Panc1 (cell line): ENCODE results near the gene SMPX. TPM values are rescaled to one million over a fixed set of nuclear protein-coding genes. Genes with fewer than 3 reads are reported as not detected.
A peak's percentile ranks its signal among the peaks of the same experiment; 100 is the strongest.

ENCODE experiments used
- ATAC-seq: fragments of 200-7000 bp; cut with Tn5 transposase; 2 replicates; pipeline ENCODE4 v1.9.1; 2020; ENCODE audit warnings: mild to moderate bottlenecking, moderate library complexity
- BruUV-seq: library from RNA; stranded (reverse); fragments of 400-500 nt; replicated peaks from 2 replicates; lab custom pipeline; 2021; lab: Mats Ljungman, UMichigan
- CTCF ChIA-PET: fragments of 300-600 bp; sonication (Branson Sonifier 250); formaldehyde crosslinking; loops from one replicate; lab custom pipeline; 2022; ENCODE audit warnings: antibody characterized with exemption; lab: Charles Lee
- POLR2A ChIA-PET: fragments of 300-600 bp; sonication (Branson Sonifier 250); formaldehyde crosslinking; loops from one replicate; lab custom pipeline; 2022; ENCODE audit warnings: antibody characterized with exemption; lab: Charles Lee
- DNase-seq: peaks from one replicate; pipeline ENCODE4 v3.0.0-alpha.2; 2010; ENCODE audit warnings: low read depth, low spot score
- H3K27ac ChIP-seq: 2 replicates; pipeline ENCODE4 v1.5.1; 2011; ENCODE audit warnings: mild to moderate bottlenecking, low read length, inconsistent platforms
- H3K27me3 ChIP-seq: fragments of 200-500 bp; sonication (Bioruptor generic); 2 replicates; pipeline ENCODE4 v1.6.0; 2014; ENCODE audit warnings: low read length, inconsistent platforms; ENCODE audit not compliant: control insufficient read depth, insufficient read depth
- H3K36me3 ChIP-seq: fragments of 200-500 bp; sonication (Bioruptor generic); 2 replicates; pipeline ENCODE4 v1.5.1; 2014; ENCODE audit warnings: inconsistent platforms, mild to moderate bottlenecking, low read length, moderate library complexity; ENCODE audit not compliant: control insufficient read depth, insufficient read depth
- H3K4me1 ChIP-seq: 2 replicates; pipeline ENCODE4 v1.5.1; 2011; ENCODE audit warnings: inconsistent platforms, mild to moderate bottlenecking, low read length, moderate library complexity; ENCODE audit not compliant: control insufficient read depth, insufficient read depth
- H3K4me3 ChIP-seq, 2 experiments: 2 replicates each; pipeline ENCODE4 v1.5.1; 2011 to 2012; ENCODE audit warnings: low read depth in 2 of 2, low read length in 2 of 2, mild to moderate bottlenecking in 2 of 2, inconsistent platforms in 1 of 2, moderate library complexity in 1 of 2
- H3K9me3 ChIP-seq: fragments of 200-500 bp; sonication (Bioruptor generic); 2 replicates; pipeline ENCODE4 v1.5.1; 2014; ENCODE audit warnings: low read depth, mild to moderate bottlenecking, inconsistent platforms, low read length, moderate library complexity; ENCODE audit not compliant: control insufficient read depth, insufficient read depth
- POLR2AphosphoS5 ChIP-seq: IDR thresholded peaks from 2 replicates; pipeline ENCODE4 v1.6.1; 2012; ENCODE audit warnings: mild to moderate bottlenecking, low read depth, low read length, moderate library complexity
- SIN3A ChIP-seq: IDR thresholded peaks from 2 replicates; pipeline ENCODE4 v1.6.1; 2012; ENCODE audit warnings: low read depth, mild to moderate bottlenecking, low read length, moderate library complexity, borderline replicate concordance; ENCODE audit not compliant: insufficient read depth
- TCF7L2 ChIP-seq: IDR thresholded peaks from 2 replicates; pipeline ENCODE4 v1.6.1; 2011; ENCODE audit warnings: mild to moderate bottlenecking, low read depth, low read length, inconsistent platforms
- in situ Hi-C: cut with HindIII; loops from 2 replicates; pipeline ENCODE4 v1.10.0; 2016; ENCODE audit warnings: low sequenced_read_pairs, low pct_unique_long_range_greater_than_20kb
- intact Hi-C: fragments of 100-400 bp; cut with micrococcal nuclease; formaldehyde crosslinking; loops from one replicate; pipeline ENCODE4 v1.10.0; 2022; ENCODE audit not compliant: unreplicated experiment
- total RNA-seq: library from RNA; stranded (reverse); gene quantifications from one replicate; pipeline ENCODE4 v1.2.1, GENCODE V29; 2021; ENCODE audit not compliant: unreplicated experiment
- TF ChIP-seq, protein P1 (sequence below): fragments of 450-650 bp; IDR thresholded peaks from 2 replicates; pipeline ENCODE4 v1.5.1; 2017; ENCODE audit warnings: mild to moderate bottlenecking
- TF ChIP-seq, protein P2 (sequence below), 2 experiments: IDR thresholded peaks; 2 replicates each; pipeline ENCODE4 v1.6.1; 2011 to 2012; ENCODE audit warnings: low read depth in 2 of 2, control low read depth in 1 of 2, low read length in 1 of 2, mild to moderate bottlenecking in 1 of 2, moderate library complexity in 1 of 2; ENCODE audit not compliant: insufficient read depth in 1 of 2

The SMPX gene
- total RNA-seq, 1 experiment from 2014 or later = not detected

DNA sequence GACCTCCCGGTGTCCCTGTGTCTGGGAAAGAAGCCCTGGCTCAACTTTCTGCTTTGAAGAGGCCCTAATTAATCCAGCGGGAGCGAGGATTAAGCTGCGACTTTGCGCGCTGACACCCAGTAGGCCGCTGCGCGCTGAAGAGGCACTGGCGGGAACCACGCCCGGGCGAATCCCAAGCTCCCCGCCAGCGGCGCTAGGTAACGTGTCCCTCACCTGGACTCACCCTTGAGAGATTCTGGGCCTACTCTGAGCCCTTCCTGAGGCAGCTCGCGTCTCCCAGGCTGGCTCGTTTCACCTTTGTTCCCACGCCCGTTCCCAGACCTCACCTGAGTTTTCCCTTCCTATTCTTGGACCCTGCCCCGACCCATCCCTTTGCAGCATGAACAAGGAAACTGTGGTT is 99.2 kb downstream of the SMPX start:
- Histone ChIP-seq H3K4me3 (peak overlapping the region; percentile 29 to 43), H3K4me1 (no peaks in the 10 kb centered on the region), H3K27ac (no peak overlapping the region), H3K27me3 (no peaks in the 10 kb centered on the region), H3K9me3 (no peaks in the 10 kb centered on the region), H3K36me3 (no peaks in the 10 kb centered on the region)
- intact Hi-C loops = no loop called here
- CTCF ChIA-PET = no interaction called here
- no TSS peak for BruUV-seq
- POLR2A ChIA-PET = no interaction called here
- TF ChIP-seq, protein P1, sequence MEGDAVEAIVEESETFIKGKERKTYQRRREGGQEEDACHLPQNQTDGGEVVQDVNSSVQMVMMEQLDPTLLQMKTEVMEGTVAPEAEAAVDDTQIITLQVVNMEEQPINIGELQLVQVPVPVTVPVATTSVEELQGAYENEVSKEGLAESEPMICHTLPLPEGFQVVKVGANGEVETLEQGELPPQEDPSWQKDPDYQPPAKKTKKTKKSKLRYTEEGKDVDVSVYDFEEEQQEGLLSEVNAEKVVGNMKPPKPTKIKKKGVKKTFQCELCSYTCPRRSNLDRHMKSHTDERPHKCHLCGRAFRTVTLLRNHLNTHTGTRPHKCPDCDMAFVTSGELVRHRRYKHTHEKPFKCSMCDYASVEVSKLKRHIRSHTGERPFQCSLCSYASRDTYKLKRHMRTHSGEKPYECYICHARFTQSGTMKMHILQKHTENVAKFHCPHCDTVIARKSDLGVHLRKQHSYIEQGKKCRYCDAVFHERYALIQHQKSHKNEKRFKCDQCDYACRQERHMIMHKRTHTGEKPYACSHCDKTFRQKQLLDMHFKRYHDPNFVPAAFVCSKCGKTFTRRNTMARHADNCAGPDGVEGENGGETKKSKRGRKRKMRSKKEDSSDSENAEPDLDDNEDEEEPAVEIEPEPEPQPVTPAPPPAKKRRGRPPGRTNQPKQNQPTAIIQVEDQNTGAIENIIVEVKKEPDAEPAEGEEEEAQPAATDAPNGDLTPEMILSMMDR = no peak
- TF ChIP-seq POLR2AphosphoS5 = no peak
- no peak for TF ChIP-seq TCF7L2
- TF ChIP-seq, protein P2, sequence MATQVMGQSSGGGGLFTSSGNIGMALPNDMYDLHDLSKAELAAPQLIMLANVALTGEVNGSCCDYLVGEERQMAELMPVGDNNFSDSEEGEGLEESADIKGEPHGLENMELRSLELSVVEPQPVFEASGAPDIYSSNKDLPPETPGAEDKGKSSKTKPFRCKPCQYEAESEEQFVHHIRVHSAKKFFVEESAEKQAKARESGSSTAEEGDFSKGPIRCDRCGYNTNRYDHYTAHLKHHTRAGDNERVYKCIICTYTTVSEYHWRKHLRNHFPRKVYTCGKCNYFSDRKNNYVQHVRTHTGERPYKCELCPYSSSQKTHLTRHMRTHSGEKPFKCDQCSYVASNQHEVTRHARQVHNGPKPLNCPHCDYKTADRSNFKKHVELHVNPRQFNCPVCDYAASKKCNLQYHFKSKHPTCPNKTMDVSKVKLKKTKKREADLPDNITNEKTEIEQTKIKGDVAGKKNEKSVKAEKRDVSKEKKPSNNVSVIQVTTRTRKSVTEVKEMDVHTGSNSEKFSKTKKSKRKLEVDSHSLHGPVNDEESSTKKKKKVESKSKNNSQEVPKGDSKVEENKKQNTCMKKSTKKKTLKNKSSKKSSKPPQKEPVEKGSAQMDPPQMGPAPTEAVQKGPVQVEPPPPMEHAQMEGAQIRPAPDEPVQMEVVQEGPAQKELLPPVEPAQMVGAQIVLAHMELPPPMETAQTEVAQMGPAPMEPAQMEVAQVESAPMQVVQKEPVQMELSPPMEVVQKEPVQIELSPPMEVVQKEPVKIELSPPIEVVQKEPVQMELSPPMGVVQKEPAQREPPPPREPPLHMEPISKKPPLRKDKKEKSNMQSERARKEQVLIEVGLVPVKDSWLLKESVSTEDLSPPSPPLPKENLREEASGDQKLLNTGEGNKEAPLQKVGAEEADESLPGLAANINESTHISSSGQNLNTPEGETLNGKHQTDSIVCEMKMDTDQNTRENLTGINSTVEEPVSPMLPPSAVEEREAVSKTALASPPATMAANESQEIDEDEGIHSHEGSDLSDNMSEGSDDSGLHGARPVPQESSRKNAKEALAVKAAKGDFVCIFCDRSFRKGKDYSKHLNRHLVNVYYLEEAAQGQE (IDR thresholded peaks at IDR 0.05; ENCODE audit: insufficient read depth in 1 of 2, low read depth in 2 of 2, low read length in 1 of 2) = no peak
- no peak for TF ChIP-seq SIN3A
- peak; percentile 74 for ATAC-seq
- in situ Hi-C loops = no loop called here
- DNase-seq = no peak

DNA sequence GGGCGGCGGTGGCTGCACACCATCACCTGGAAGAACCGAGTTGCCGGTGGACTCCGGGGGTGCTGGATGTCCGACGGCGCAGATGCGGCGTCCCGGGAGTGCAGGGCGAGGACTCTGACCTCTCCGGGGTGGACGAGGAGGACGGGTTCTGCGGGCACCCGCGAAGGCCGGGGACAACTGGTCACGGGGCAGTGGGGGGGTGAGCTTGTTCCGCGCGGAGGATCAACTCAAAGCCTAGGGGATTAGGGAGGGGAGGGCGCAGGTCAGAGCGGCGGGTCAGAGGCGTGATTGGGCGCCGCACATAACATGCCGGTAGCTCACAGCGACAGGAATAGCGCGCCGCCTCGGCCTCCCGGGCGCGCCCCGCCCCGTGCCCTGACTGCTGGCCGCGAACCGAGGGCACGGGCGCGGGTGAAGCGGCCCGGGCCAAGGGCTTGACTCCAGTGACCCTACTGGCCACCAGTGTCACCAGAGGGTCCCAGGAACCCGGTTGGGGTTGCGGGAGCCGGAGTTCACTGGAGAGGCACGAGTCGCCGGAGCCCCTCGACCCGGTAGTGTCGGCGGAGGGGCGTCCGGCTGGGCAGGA is 99.7 kb downstream of the SMPX start, which contains the start of gene KLHL34:
Gene KLHL34 (minus strand): TSS at position 179 of the 586 bp plus-strand sequence. CDS start 542 bp downstream, outside the sequence.
- in situ Hi-C loops = no loop called here
- no peaks in the 10 kb centered on the region for H3K4me1 ChIP-seq
- H3K9me3 ChIP-seq = no peaks in the 10 kb centered on the region
- intact Hi-C loops = no loop called here
- no peak within 1 kb of the TSS for H3K27ac ChIP-seq
- DNase-seq (no peak), ATAC-seq (peak; percentile 70)
- no peaks in the 10 kb centered on the region for H3K36me3 ChIP-seq
- TF ChIP-seq POLR2AphosphoS5 (no peak), SIN3A (no peak), TCF7L2 (no peak)
- TF ChIP-seq, protein P1 = no peak
- TF ChIP-seq, protein P2 (IDR thresholded peaks at IDR 0.05; ENCODE audit: insufficient read depth in 1 of 2, low read depth in 2 of 2, low read length in 1 of 2) = no peak
- no TSS peak for BruUV-seq
- ChIA-PET CTCF (no interaction called here), POLR2A (no interaction called here)
- peak within 1 kb of the TSS; percentile 29 to 43 for H3K4me3 ChIP-seq
- no peaks in the 10 kb centered on the region for H3K27me3 ChIP-seq
